CMK (cell line): ENCODE data around the gene ZBP1.

Source experiments
- DNase-seq: peaks from one replicate; pipeline ENCODE4 v3.0.0-alpha.2; 2010; ENCODE audit warnings: low read depth

ZBP1 gene

GRCh38 chr20:57571782-57572416 lies 48.3 kb downstream of the ZBP1 start:
- DNase-seq = no peak

GRCh38 chr20:57570920-57571319 lies 49.3 kb downstream of the ZBP1 start:
- DNase-seq = no peak

GRCh38 chr20:57570145-57570850 lies 49.9 kb downstream of the ZBP1 start:
- no peak for DNase-seq

- no peak for DNase-seq
Measured at GRCh38 chr20:57568960-57569359, 51.3 kb downstream of the ZBP1 start.

- no peak for DNase-seq
Measured at GRCh38 chr20:57568088-57568896, 51.9 kb downstream of the ZBP1 start.

GRCh38 chr20:57567471-57568079 lies 52.7 kb downstream of the ZBP1 start:
- no peak for DNase-seq

GRCh38 chr20:57566803-57567459 lies 53.3 kb downstream of the ZBP1 start:
- DNase-seq = no peak

- no peak for DNase-seq
Measured at GRCh38 chr20:57566399-57566798, 53.8 kb downstream of the ZBP1 start.

- DNase-seq = no peak
Measured at GRCh38 chr20:57564951-57565642, 55.1 kb downstream of the ZBP1 start.

GRCh38 chr20:57564180-57564802 lies 55.9 kb downstream of the ZBP1 start:
- DNase-seq = no peak

- DNase-seq = no peak
Measured at GRCh38 chr20:57563522-57563921, 56.7 kb downstream of the ZBP1 start.

- no peak for DNase-seq
Measured at GRCh38 chr20:57562541-57563465, 57.4 kb downstream of the ZBP1 start.

- DNase-seq = no peak
Measured at GRCh38 chr20:57561356-57562279, 58.6 kb downstream of the ZBP1 start.

- no peak for DNase-seq
Measured at GRCh38 chr20:57560554-57561355, 59.5 kb downstream of the ZBP1 start, which contains the start of gene PCK1. Gene PCK1 (plus strand): TSS chr20:57561110. CDS start chr20:57561412, 302 bp downstream.

- no peak for DNase-seq
Measured at GRCh38 chr20:57559658-57560553, 60.3 kb downstream of the ZBP1 start.

GRCh38 chr20:57559289-57559634 lies 61.0 kb downstream of the ZBP1 start:
- no peak for DNase-seq
